Progenitor cell of endocrine pancreas (in vitro differentiated cells): ENCODE measurements around the gene CLEC16A. TPM values are rescaled to one million over a fixed set of nuclear protein-coding genes. Genes with fewer than 3 reads are reported as not detected.

Experiments
- DNase-seq: peaks from one replicate; pipeline ENCODE4 v3.0.0; 2021; ENCODE audit warnings: low spot score; ENCODE audit not compliant: unreplicated experiment
- H3K27ac Mint-ChIP-seq: 2 replicates; pipeline ENCODE4 v1.8.0; 2021; ENCODE audit warnings: mild to moderate bottlenecking, moderate library complexity, mixed read lengths
- H3K27me3 Mint-ChIP-seq: 2 replicates; pipeline ENCODE4 v1.8.0; 2021; ENCODE audit warnings: mixed read lengths
- H3K36me3 Mint-ChIP-seq: 2 replicates; pipeline ENCODE4 v1.8.0; 2022; ENCODE audit warnings: mixed read lengths; ENCODE audit not compliant: insufficient read depth
- H3K4me1 Mint-ChIP-seq: 2 replicates; pipeline ENCODE4 v1.8.0; 2021; ENCODE audit warnings: low read depth, mixed read lengths
- H3K4me3 Mint-ChIP-seq: 2 replicates; pipeline ENCODE4 v1.8.0; 2021; ENCODE audit warnings: low read depth, mild to moderate bottlenecking, moderate library complexity, mixed read lengths
- H3K9me3 Mint-ChIP-seq: 2 replicates; pipeline ENCODE4 v1.8.0; 2021; ENCODE audit warnings: low read depth, mixed read lengths
- total RNA-seq: library from RNA; stranded (reverse); gene quantifications from 2 replicates; pipeline ENCODE4 v1.2.1, GENCODE V29; 2021
- TF ChIP-seq, protein P1 (sequence below): fragments of 200-600 bp; sonication (generic); IDR thresholded peaks from one replicate; pipeline ENCODE4 v1.5.0; 2021; ENCODE audit warnings: antibody characterized with exemption, mild to moderate bottlenecking; ENCODE audit not compliant: unreplicated experiment

CLEC16A gene
- total RNA-seq, 1 donor from 2014 or later, result 34.3 TPM

GRCh38 chr16:11088831-11089230, 144.5 kb downstream of the CLEC16A start:
- Mint-ChIP-seq H3K27ac (no peak overlapping the region), H3K36me3 (no peaks in the 10 kb centered on the region), H3K4me1 (peaks cover 2% of the 10 kb centered on the region)

DNA sequence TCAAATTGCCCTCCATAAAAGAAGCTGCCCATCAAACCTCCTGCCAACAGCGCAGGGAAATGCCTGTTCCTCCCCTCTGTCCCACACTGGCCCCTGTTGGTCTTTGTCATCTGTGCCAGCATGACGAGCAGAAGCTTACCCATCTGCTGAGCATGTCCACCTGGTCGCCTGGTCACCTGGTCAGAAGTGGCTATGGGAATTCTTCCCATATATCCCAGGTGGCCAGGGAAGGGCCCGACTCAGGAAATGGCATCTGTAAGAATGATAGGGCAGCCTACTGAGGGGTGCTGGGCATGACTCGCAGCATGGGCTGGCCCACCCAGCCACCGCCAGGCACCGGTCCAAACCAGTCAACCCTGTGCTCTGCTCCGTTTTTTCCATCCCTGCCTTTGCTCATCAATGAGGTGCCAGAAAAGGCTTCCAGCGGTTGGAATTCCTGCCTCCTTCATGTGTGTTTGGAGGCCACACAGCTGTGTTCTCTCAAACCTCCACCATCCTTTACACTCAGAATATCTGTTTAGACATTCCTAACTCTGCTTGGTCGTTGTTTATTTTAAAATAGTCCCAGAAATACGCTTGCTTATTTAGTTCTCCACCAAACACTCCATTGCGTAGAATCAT, 145.2 kb downstream of the CLEC16A start:
- TF ChIP-seq, protein P1, sequence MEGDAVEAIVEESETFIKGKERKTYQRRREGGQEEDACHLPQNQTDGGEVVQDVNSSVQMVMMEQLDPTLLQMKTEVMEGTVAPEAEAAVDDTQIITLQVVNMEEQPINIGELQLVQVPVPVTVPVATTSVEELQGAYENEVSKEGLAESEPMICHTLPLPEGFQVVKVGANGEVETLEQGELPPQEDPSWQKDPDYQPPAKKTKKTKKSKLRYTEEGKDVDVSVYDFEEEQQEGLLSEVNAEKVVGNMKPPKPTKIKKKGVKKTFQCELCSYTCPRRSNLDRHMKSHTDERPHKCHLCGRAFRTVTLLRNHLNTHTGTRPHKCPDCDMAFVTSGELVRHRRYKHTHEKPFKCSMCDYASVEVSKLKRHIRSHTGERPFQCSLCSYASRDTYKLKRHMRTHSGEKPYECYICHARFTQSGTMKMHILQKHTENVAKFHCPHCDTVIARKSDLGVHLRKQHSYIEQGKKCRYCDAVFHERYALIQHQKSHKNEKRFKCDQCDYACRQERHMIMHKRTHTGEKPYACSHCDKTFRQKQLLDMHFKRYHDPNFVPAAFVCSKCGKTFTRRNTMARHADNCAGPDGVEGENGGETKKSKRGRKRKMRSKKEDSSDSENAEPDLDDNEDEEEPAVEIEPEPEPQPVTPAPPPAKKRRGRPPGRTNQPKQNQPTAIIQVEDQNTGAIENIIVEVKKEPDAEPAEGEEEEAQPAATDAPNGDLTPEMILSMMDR, result no peak
- Mint-ChIP-seq H3K27ac (peak overlapping the region; percentile 74), H3K4me1 (no peaks in the 10 kb centered on the region), H3K9me3 (no peaks in the 10 kb centered on the region), H3K36me3 (no peaks in the 10 kb centered on the region), H3K4me3 (no peak overlapping the region), H3K27me3 (no peaks in the 10 kb centered on the region)
- no peak for DNase-seq

More at GRCh38 chr16:11088831-11089230, 144.5 kb downstream of the CLEC16A start:
- Mint-ChIP-seq H3K9me3 (no peaks in the 10 kb centered on the region), H3K4me3 (no peak overlapping the region), H3K27me3 (no peaks in the 10 kb centered on the region)
- TF ChIP-seq, protein P1, result no peak
- DNase-seq, result no peak

DNA sequence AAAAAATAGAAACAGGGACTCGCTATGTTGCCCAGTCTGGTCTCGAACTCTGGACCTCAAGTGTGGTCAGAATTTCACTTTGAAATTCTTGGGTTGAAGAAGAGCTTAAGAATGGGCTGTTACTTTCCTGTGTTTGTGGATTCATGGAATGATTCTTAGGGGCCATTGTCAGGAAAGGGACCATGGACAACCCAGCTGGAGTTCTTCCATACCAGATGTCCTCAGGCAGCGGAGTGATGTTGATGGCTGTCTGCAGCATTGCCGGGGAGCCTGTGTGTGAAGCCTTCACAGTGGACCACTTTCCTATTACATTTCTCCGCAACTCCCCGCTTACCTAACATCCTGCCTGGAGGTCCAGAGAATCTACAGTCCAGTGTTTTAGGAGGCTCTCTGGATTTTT, 145.9 kb downstream of the CLEC16A start:
- no peak for DNase-seq
- TF ChIP-seq, protein P1, result no peak
- no peaks in the 10 kb centered on the region for H3K9me3 Mint-ChIP-seq
- H3K27me3 Mint-ChIP-seq, result no peaks in the 10 kb centered on the region
- H3K36me3 Mint-ChIP-seq, result peaks cover 1% of the 10 kb centered on the region
- no peaks in the 10 kb centered on the region for H3K4me1 Mint-ChIP-seq
- H3K4me3 Mint-ChIP-seq, result no peak overlapping the region
- H3K27ac Mint-ChIP-seq, result no peak overlapping the region

- Mint-ChIP-seq H3K27me3 (no peaks in the 10 kb centered on the region), H3K9me3 (no peaks in the 10 kb centered on the region), H3K36me3 (peaks cover 1% of the 10 kb centered on the region), H3K27ac (no peak overlapping the region), H3K4me3 (no peak overlapping the region), H3K4me1 (no peaks in the 10 kb centered on the region)
- no peak for DNase-seq
- TF ChIP-seq, protein P1, result no peak
Observed at GRCh38 chr16:11091021-11091785, 146.8 kb downstream of the CLEC16A start.

DNA sequence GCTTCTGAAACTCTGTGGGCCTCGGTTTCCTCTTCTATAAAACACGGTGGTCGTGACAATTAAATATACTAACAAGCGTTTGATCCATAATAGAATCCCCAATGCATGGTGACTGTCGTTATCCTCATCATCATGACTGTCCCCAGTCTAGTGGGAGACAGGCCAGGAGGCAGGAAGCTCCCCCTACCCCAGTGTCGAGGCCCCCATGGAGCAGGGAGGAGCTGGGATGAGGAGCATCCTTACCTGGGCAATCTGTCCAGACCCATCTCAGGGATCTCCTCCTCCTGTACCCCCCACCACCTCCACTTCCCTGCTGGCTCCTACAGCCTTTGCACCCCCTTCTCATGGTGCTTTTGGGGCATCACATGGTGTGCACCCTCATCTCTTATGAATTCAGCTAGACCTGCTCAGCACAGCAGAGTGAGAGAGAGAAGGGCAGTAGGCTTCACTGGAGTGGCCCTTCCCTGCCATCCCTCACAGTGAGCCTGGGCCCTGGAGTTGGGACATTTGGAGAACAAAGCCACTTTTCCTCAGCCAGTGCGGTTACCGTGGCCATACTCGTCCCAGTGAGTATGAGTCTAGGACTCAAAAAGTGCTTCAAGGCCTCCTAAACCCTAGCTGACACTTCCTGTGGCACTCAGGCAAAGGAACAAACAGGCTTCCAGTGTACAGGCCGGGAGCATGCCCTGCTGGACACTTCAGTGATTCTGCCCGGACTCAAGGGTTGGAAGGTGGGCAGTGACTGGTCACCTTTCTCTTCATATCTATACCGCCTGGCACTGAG, 148.6 kb downstream of the CLEC16A start:
- no peak for DNase-seq
- H3K27ac Mint-ChIP-seq, result no peak overlapping the region
- H3K36me3 Mint-ChIP-seq, result peaks cover 1% of the 10 kb centered on the region
- TF ChIP-seq, protein P1, result no peak
- no peaks in the 10 kb centered on the region for H3K9me3 Mint-ChIP-seq
- no peaks in the 10 kb centered on the region for H3K27me3 Mint-ChIP-seq
- H3K4me3 Mint-ChIP-seq, result no peak overlapping the region
- no peaks in the 10 kb centered on the region for H3K4me1 Mint-ChIP-seq
